HG03135 (cell line): ENCODE data around the gene ABLIM1.

ENCODE experiments used
- ATAC-seq: cut with Tn5 transposase; IDR thresholded peaks from one replicate; pipeline ENCODE4 v1.9.1; 2021; ENCODE audit warnings: mild to moderate bottlenecking, moderate library complexity; ENCODE audit not compliant: unreplicated experiment

Gene ABLIM1

GRCh38 chr10:114427124-114427852 is 230.8 kb downstream of the ABLIM1 start:
- no peak for ATAC-seq

GRCh38 chr10:114426476-114426875 is 231.6 kb downstream of the ABLIM1 start:
- ATAC-seq, result no peak

DNA sequence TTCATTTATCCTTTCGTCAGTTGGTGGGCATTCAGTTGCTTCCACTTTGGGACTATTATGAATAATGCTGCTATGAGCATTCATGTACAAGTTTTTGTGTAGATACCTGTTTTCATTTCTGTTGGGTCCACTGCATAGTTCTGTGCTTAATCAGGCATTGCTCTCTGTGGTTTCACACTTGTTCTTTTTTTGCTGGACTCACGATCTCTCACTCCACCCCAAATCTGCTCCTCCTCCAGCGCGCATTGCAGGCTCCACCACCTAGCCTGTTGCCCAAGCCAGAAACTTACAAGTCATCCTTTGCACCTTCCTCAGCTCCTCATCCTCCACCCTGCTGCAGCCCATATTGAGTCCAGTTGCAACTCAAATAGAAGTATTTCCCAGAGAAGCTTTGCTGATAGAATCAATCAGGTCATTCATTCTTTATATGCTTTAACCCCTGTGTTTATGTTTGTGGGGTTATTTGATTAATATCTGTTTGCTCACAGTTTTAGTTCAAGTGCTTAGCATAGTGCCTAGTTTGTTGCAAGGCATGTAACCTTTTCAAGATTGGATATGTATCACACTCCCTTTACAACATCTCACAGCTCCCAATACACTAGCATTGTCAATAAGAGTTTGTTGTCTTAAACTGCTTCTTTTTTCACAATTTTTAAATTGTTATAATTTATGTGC is 237.1 kb downstream of the ABLIM1 start:
- no peak for ATAC-seq

- no peak for ATAC-seq
Observed at GRCh38 chr10:114418109-114418508, 240.0 kb downstream of the ABLIM1 start.

- ATAC-seq, result no peak
Observed at GRCh38 chr10:114412907-114413797, 244.9 kb downstream of the ABLIM1 start.

DNA sequence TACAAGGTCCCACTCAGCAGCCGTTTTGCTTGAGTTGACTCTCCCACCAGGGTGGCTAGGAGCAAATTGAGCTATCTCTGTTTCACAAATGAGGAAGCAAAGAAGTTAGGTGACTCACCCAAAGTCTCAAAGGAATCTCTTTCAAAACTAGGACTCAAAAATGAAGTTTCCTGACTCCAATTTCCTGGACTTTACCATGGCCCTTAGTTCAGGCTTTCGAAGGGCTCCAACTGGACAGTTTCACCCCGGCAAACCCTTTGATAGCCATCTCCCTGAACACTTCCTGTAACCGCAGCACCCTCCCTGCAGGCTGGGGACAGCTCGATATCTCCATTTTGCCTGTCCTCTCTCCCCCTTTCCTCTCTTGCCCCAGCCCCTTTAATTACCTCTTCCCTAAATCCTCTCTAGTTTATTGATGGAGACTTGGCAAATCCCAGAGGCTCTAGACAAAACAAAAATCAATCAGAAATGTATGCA is 249.1 kb downstream of the ABLIM1 start:
- no peak for ATAC-seq

- ATAC-seq, result no peak
Observed at GRCh38 chr10:114408112-114408967, 249.7 kb downstream of the ABLIM1 start.

DNA sequence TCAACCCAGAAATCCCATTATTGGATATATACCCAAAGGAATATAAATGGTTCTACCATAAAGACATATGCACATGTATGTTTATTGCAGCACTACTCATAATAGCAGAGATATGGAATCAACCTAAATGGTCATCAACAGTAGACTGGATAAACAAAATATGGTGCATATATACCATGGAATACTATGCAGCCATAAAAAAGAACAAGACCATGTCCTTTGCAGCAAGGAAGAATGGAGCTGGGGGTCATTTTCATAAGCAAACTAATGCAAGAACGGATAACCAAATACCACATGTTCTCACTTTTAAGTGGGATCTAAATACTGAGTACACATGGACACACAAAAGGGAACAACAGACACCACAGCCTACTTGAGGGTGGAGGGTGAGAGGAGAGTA is 251.6 kb downstream of the ABLIM1 start:
- ATAC-seq, result no peak

DNA sequence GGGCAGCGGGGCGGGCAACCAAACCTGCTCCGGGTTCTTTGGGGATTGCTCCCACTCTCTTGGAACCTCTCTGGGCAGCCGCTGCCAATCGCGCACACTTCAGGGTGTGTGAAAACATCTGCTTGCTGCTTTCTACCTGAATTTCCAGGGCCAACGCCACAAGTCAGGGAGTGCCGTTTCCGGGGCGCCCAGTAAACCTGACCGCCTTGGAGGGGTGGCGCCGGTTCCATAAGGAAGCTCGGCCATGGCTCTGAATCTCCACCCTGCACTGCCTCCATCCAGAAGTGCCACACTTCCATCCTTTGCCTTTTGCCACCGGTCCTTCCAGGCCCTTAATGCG is 253.1 kb downstream of the ABLIM1 start:
- ATAC-seq, result no peak

DNA sequence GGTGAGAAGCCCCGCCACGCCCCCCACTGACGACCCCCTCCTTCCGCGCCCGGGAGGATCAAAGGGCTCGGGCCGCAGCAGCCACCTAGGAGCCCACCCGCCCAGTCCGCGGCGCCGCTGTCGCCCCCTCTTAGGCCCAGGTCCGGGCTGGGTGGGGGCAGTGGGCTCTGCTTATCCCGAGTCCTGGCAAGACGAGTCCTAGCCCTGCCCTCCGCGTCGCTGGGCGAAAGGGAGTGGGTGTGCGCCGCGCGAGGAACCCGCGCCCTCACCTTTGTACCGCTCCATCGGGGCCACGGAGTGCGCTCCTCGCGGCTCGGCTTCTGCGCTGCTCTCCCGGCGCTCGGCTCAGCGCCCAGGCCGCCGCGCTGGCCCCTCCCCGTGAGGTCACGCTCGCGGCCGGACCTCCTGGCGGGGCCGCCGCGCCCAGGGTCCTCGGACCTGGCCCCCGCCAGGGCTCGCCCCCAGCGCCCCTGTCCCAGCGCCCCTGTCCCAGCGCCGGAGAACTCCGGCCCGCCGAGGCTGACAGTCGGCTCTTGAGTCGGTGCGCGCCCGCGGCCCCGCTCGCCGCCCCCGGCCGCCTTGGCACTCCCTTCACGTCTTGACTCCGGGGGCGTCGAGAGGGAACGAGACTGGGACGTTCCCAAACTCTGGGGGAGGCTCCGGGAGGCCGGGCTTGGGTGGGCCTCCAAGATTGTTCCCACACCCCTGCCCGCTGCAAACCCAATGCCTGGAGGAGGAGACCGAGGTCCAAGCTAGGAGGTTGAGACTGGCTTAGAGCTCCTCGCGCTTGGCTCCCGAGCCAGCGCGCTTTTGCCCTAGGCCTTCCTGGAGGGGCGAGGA is 253.7 kb downstream of the ABLIM1 start, which contains the start of gene AFAP1L2:
TSS of gene AFAP1L2 (minus strand) at position 332 of the 840 bp plus-strand sequence. CDS start at position 285, 47 bp downstream.
- ATAC-seq, result no peak

DNA sequence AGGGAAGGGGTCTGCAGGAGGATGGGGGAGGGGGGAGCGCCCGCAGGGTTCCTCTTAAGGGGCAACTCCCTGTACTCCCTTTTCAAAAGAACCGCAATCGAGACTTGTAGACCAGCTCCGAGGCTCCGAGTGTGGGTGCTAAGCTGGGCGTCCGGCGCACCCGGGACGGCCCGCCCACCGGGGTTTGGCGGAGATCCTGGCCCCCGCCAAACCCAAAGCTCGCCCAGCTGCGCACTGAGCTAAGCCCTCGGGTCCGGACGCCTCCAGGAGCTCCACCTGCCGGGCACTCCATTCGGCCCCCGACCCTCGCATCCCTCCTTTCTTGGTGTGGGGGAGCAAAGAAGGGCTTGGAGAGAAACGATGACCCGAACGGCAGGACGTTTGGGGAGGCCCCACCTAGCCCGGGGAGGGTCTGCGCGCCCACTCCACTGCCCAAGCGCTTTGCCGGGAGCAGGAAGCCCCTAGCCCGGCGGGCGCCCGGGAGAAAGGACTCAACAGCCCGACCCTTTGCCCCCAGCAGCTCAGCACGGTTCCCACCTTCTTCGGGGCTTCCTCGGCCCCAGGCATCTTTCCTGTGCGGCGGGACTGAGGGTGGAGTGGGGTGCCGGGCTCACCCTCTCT is 254.4 kb downstream of the ABLIM1 start:
- ATAC-seq, result no peak

GRCh38 chr10:114402871-114403540 is 255.1 kb downstream of the ABLIM1 start:
- ATAC-seq, result no peak

DNA sequence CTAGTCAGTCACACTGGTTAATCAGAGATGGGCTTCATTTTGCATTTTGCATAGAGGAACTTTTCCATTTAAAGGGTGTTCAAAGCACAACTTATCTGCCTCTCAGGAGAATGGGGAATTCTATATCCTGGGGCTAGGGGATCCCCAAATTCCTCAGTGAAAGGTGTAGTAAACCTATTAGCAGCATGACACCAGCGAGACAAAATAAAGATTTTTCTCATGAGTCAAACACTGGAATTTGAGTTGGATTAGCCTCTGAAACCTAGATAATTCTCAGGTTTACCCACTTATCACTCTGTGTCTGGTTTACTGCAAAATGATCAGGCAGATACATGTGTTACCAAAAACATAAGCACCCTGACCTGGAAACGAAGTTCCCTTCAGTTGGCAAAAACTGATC is 255.8 kb downstream of the ABLIM1 start:
- no peak for ATAC-seq

GRCh38 chr10:114401195-114401791 is 256.8 kb downstream of the ABLIM1 start:
- ATAC-seq, result no peak

- no peak for ATAC-seq
Observed at GRCh38 chr10:114400091-114400490, 258.0 kb downstream of the ABLIM1 start.

GRCh38 chr10:114399576-114399975 is 258.5 kb downstream of the ABLIM1 start:
- no peak for ATAC-seq

- no peak for ATAC-seq
Observed at GRCh38 chr10:114398587-114399331, 259.3 kb downstream of the ABLIM1 start.
